Neural crest cell (in vitro differentiated cells): Measurements from ENCODE around the gene GIGYF2. TPM values are rescaled to one million over a fixed set of nuclear protein-coding genes. Genes with fewer than 3 reads are reported as not detected.

Source experiments
- DNase-seq: peaks from one replicate; pipeline ENCODE4 v3.0.0; 2021; ENCODE audit warnings: low read depth, mixed read lengths, low spot score
- H3K27ac Mint-ChIP-seq: one replicate; pipeline ENCODE4 v1.8.0; 2021; ENCODE audit warnings: mild to moderate bottlenecking, mixed read lengths; ENCODE audit not compliant: unreplicated experiment
- H3K27me3 Mint-ChIP-seq: 2 replicates; pipeline ENCODE4 v1.8.0; 2021; ENCODE audit warnings: low read depth, mild to moderate bottlenecking, mixed read lengths
- H3K36me3 Mint-ChIP-seq: 2 replicates; pipeline ENCODE4 v1.8.0; 2021; ENCODE audit warnings: low read depth, mild to moderate bottlenecking, mixed read lengths
- H3K4me1 Mint-ChIP-seq: 2 replicates; pipeline ENCODE4 v1.8.0; 2021; ENCODE audit warnings: mixed read lengths
- H3K4me3 Mint-ChIP-seq: one replicate; pipeline ENCODE4 v1.8.0; 2021; ENCODE audit warnings: mild to moderate bottlenecking, mixed read lengths
- H3K9me3 Mint-ChIP-seq: 2 replicates; pipeline ENCODE4 v1.8.0; 2021; ENCODE audit warnings: mixed read lengths
- CTCF ChIP-seq: fragments of 200-600 bp; sonication (generic); conservative IDR thresholded peaks from 2 replicates; pipeline ENCODE4 v1.5.0; 2021; ENCODE audit warnings: antibody characterized with exemption, mild to moderate bottlenecking
- total RNA-seq: library from RNA; stranded (reverse); gene quantifications from 2 replicates; pipeline ENCODE4 v1.2.1, GENCODE V29; 2021

GIGYF2 gene
- total RNA-seq, 1 donor from 2014 or later = 70.3 TPM

- no peak for DNase-seq
- Mint-ChIP-seq H3K27me3 (no peaks in the 10 kb centered on the region), H3K4me3 (no peak overlapping the region), H3K9me3 (no peaks in the 10 kb centered on the region), H3K36me3 (no peaks in the 10 kb centered on the region), H3K4me1 (peaks cover 14% of the 10 kb centered on the region), H3K27ac (no peak overlapping the region)
- TF ChIP-seq CTCF = no peak
Measured at GRCh38 chr2:232658217-232658785, 38.8 kb upstream of the GIGYF2 start.

- TF ChIP-seq CTCF = no peak
- DNase-seq = no peak
- Mint-ChIP-seq H3K9me3 (no peaks in the 10 kb centered on the region), H3K27ac (no peak overlapping the region), H3K27me3 (no peaks in the 10 kb centered on the region), H3K4me3 (no peak overlapping the region), H3K4me1 (peaks cover 14% of the 10 kb centered on the region), H3K36me3 (no peaks in the 10 kb centered on the region)
Measured at GRCh38 chr2:232659359-232659758, 37.8 kb upstream of the GIGYF2 start.

GRCh38 chr2:232662486-232663260 lies 34.5 kb upstream of the GIGYF2 start:
- H3K9me3 Mint-ChIP-seq = no peaks in the 10 kb centered on the region

GRCh38 chr2:232666051-232666805 lies 30.9 kb upstream of the GIGYF2 start:
- no peak overlapping the region for H3K4me3 Mint-ChIP-seq
- no peaks in the 10 kb centered on the region for H3K9me3 Mint-ChIP-seq
- no peaks in the 10 kb centered on the region for H3K27me3 Mint-ChIP-seq
- no peaks in the 10 kb centered on the region for H3K36me3 Mint-ChIP-seq
- DNase-seq = no peak
- H3K27ac Mint-ChIP-seq = no peak overlapping the region
- no peak for TF ChIP-seq CTCF
- peaks cover 10% of the 10 kb centered on the region for H3K4me1 Mint-ChIP-seq

More at GRCh38 chr2:232662486-232663260, 34.5 kb upstream of the GIGYF2 start:
- peaks cover 4% of the 10 kb centered on the region for H3K4me1 Mint-ChIP-seq
- H3K36me3 Mint-ChIP-seq = no peaks in the 10 kb centered on the region
- no peak for DNase-seq
- no peak for TF ChIP-seq CTCF
- H3K27me3 Mint-ChIP-seq = no peaks in the 10 kb centered on the region
- no peak overlapping the region for H3K4me3 Mint-ChIP-seq
- H3K27ac Mint-ChIP-seq = no peak overlapping the region

- H3K9me3 Mint-ChIP-seq = no peaks in the 10 kb centered on the region
- peaks cover 10% of the 10 kb centered on the region for H3K4me1 Mint-ChIP-seq
- H3K27me3 Mint-ChIP-seq = no peaks in the 10 kb centered on the region
- DNase-seq = no peak
- H3K4me3 Mint-ChIP-seq = no peak overlapping the region
- TF ChIP-seq CTCF = no peak
- H3K27ac Mint-ChIP-seq = no peak overlapping the region
- no peaks in the 10 kb centered on the region for H3K36me3 Mint-ChIP-seq
Measured at GRCh38 chr2:232667989-232668583, 29.0 kb upstream of the GIGYF2 start.
